ENCODE results near the gene PGP. TPM values are rescaled to one million over a fixed set of nuclear protein-coding genes. Genes with fewer than 3 reads are reported as not detected.
A peak's percentile ranks its signal among the peaks of the same experiment; 100 is the strongest.

The PGP gene
- total and polyA plus RNA-seq, 2 experiments from 2014 or later, result 43.2 to 57.9 TPM

- H3K27ac ChIP-seq, result no peak overlapping the region
- no peak for DNase-seq (ENCODE audit: low read depth in 1 of 2, low spot score in 1 of 2)
- TF ChIP-seq, protein P1, sequence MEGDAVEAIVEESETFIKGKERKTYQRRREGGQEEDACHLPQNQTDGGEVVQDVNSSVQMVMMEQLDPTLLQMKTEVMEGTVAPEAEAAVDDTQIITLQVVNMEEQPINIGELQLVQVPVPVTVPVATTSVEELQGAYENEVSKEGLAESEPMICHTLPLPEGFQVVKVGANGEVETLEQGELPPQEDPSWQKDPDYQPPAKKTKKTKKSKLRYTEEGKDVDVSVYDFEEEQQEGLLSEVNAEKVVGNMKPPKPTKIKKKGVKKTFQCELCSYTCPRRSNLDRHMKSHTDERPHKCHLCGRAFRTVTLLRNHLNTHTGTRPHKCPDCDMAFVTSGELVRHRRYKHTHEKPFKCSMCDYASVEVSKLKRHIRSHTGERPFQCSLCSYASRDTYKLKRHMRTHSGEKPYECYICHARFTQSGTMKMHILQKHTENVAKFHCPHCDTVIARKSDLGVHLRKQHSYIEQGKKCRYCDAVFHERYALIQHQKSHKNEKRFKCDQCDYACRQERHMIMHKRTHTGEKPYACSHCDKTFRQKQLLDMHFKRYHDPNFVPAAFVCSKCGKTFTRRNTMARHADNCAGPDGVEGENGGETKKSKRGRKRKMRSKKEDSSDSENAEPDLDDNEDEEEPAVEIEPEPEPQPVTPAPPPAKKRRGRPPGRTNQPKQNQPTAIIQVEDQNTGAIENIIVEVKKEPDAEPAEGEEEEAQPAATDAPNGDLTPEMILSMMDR (IDR thresholded peaks at IDR 0.05; ENCODE audit: low read depth, low read length), result no peak
- no peaks in the 10 kb centered on the region for H3K27me3 ChIP-seq
- no peaks in the 10 kb centered on the region for H3K4me1 ChIP-seq (ENCODE audit: low read depth)
- H3K4me3 ChIP-seq, result no peak overlapping the region
- no peaks in the 10 kb centered on the region for H3K9me3 ChIP-seq (ENCODE audit: low read depth)
- H3K36me3 ChIP-seq, result peaks cover 26% of the 10 kb centered on the region
Observed at GRCh38 chr16:2228161-2228824, 13.7 kb upstream of the PGP start.

DNA sequence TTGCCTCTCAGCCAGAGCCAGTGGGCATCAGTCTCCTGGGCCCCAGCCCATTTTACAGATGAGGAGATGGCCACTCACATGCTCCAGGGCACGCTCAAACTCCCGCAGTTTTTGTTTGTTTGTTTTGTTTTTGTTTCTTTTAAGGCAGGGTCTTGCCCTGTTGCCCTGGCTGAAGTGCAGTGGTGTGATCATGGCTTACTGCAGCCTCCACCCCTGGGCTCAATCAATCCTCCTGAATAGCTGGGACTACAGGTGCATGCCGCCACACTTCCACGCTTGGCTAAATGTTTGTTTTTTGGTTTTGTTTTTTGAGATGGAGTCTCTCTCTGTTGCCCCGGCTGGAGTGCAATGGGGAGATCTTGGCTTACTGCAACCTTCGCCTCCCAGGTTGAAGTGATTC is 12.3 kb upstream of the PGP start:
- Histone ChIP-seq H3K9me3 (ENCODE audit: low read depth) (no peaks in the 10 kb centered on the region), H3K4me1 (ENCODE audit: low read depth) (peaks cover 3% of the 10 kb centered on the region), H3K27ac (no peak overlapping the region), H3K4me3 (no peak overlapping the region), H3K36me3 (peaks cover 15% of the 10 kb centered on the region), H3K27me3 (no peaks in the 10 kb centered on the region)
- TF ChIP-seq, protein P1 (IDR thresholded peaks at IDR 0.05; ENCODE audit: low read depth, low read length), result no peak
- no peak for DNase-seq (ENCODE audit: low read depth in 1 of 2, low spot score in 1 of 2)

GRCh38 chr16:2226245-2226793 is 11.7 kb upstream of the PGP start:
- no peak overlapping the region for H3K27ac ChIP-seq
- DNase-seq (ENCODE audit: low read depth in 1 of 2, low spot score in 1 of 2), result no peak
- H3K4me1 ChIP-seq (ENCODE audit: low read depth), result peaks cover 3% of the 10 kb centered on the region
- H3K9me3 ChIP-seq (ENCODE audit: low read depth), result no peaks in the 10 kb centered on the region
- H3K27me3 ChIP-seq, result no peaks in the 10 kb centered on the region
- no peak overlapping the region for H3K4me3 ChIP-seq
- TF ChIP-seq, protein P1 (IDR thresholded peaks at IDR 0.05; ENCODE audit: low read depth, low read length), result no peak
- peaks cover 14% of the 10 kb centered on the region for H3K36me3 ChIP-seq

DNA sequence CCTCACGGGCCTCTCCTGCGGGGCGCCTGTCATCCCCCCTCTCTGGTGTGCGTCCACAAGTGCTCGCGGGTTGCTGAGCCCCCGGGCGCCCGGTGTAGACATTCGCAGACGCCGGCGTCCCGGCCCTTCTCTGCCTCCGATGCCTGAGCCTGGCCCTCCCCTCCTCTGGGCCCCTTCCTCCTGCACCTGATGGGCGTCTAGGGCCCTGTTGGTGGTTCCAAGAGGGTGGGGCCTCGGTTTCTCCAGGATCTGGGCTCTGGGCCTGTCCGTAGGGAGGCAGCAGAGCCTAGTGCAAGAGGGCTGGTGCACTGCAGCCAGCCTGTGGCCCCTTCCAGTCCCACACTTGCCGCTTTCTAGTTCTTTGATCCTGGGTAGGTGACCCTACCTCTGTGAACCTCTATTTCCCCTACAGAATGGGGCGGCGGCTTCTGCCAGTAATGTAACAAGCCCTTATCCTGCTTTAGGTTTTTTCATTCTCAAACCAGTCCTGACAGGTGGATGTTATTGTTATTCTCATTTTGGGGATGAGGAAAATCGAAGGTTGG is 9.4 kb upstream of the PGP start:
- peaks cover 3% of the 10 kb centered on the region for H3K4me1 ChIP-seq (ENCODE audit: low read depth)
- peak overlapping the region; percentile 81 for H3K4me3 ChIP-seq
- no peaks in the 10 kb centered on the region for H3K9me3 ChIP-seq (ENCODE audit: low read depth)
- H3K36me3 ChIP-seq, result peaks cover 4% of the 10 kb centered on the region
- TF ChIP-seq, protein P1 (IDR thresholded peaks at IDR 0.05; ENCODE audit: low read depth, low read length), result peak; percentile 38
- no peaks in the 10 kb centered on the region for H3K27me3 ChIP-seq
- DNase-seq (ENCODE audit: low read depth in 1 of 2, low spot score in 1 of 2), result peak; percentile 44 to 60
- peak overlapping the region; percentile 71 for H3K27ac ChIP-seq

- Histone ChIP-seq H3K4me1 (ENCODE audit: low read depth) (peaks cover 3% of the 10 kb centered on the region), H3K9me3 (ENCODE audit: low read depth) (no peaks in the 10 kb centered on the region), H3K27me3 (no peaks in the 10 kb centered on the region), H3K4me3 (peak within 1 kb of the TSS; percentile 81), H3K27ac (peak within 1 kb of the TSS; percentile 71), H3K36me3 (no peaks in the 10 kb centered on the region)
- DNase-seq (ENCODE audit: low read depth in 1 of 2, low spot score in 1 of 2), result peak; percentile 100
- TF ChIP-seq, protein P1 (IDR thresholded peaks at IDR 0.05; ENCODE audit: low read depth, low read length), result no peak
Observed at GRCh38 chr16:2223221-2223941, 8.7 kb upstream of the PGP start, which contains the start of gene E4F1. E4F1 (plus strand) TSS chr16:2223591; CDS start chr16:2223614, 23 bp downstream.

All from cardiac muscle cell (in vitro differentiated cells and primary cell).